ENCODE results near the gene TALDO1. TPM values are rescaled to one million over a fixed set of nuclear protein-coding genes. Genes with fewer than 3 reads are reported as not detected.
A peak's percentile ranks its signal among the peaks of the same experiment; 100 is the strongest.

TALDO1 gene
- total RNA-seq, 2 donors from 2014 or later, result 107 to 121 TPM

- no peak for DNase-seq
- no peak for ATAC-seq
- intact Hi-C loops (cut with DNase I), result no loop called here
Measured at GRCh38 chr11:709109-709997, 37.9 kb upstream of the TALDO1 start.

GRCh38 chr11:714436-714835, 32.8 kb upstream of the TALDO1 start:
- intact Hi-C loops (cut with DNase I), result no loop called here
- ATAC-seq (no peak), DNase-seq (no peak)

DNA sequence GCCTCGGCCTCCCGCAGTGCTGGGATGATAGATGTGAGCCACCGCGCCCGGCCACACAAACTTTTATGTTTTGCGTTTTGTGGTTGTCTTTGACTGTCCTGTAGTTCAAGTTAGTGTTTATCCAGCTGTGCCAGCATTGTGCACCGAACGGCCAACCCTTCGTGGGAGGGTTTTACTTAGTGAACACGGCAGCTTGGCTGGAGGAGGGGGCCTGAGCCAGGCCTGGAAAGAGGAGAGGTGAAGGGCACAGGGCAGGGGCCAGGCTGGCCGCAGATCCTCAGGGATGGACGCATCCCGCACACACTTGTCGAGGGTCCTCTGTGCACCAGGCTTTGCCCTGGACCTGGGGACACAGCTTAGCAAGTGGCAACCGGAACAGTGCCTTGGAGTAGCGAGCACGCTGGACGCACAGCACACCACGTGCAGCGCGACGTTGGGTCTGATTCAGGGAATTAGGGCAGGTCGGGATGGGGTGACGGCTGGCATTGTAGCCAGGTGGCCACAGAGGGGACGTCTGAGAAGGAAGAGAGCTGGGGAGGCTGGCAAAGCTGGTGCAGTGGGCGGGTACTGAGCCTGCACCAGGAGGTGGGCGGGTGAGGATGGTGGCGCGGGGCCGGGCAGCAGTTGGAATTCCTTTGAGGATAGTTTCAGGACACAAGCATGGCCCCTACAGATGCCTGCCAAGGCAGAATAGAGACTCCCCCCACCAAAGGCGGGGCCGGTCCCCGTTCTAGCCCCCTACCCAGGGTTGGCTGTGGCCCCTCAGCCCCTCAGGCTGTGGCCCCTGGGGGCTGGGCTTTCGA, 27.8 kb upstream of the TALDO1 start:
- ATAC-seq (no peak), DNase-seq (no peak)
- intact Hi-C loops (cut with DNase I), result loop anchor here (5.0 kb wide), 2 partner anchors 57 to 162 kb away; no protein-coding TSS in a partner anchor

DNA sequence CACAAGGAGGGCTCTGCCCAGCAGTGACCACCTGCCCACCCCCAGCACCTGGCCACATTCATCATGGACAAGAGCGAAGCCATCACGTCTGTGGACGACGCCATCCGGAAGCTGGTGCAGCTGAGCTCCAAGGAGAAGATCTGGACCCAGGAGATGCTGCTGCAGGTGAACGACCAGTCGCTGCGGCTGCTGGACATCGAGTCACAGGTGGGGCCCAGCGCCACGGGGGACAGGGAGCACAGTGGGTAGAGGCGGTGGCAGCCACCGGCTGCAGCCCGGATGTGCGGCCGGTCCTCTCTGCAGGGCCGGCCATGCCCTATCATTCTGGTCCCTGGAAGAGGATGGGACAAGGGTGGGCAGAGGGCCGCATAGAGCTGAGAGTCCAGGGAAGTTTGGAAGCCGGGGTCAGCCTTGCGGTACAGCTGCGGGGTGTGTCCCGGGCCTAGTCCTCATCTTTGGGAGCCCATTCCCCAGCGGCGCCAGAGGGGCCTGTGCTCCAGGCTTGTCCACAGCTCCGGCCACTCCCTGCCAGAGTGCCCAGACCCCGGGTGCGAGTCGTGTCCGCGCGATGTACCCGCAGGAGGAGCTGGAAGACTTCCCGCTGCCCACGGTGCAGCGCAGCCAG, 27.1 kb upstream of the TALDO1 start:
- ATAC-seq (no peak), DNase-seq (no peak)
- intact Hi-C loops (cut with DNase I), result loop anchor here (5.0 kb wide), 2 partner anchors 58 to 163 kb away; no protein-coding TSS in a partner anchor

GRCh38 chr11:720642-721246, 26.5 kb upstream of the TALDO1 start:
- intact Hi-C loops (cut with DNase I), result loop anchor here (5.0 kb wide), 2 partner anchors 58 to 163 kb away; no protein-coding TSS in a partner anchor
- peak in 1 of 2 donors; percentile 20 for ATAC-seq
- DNase-seq, result peak; percentile 59

DNA sequence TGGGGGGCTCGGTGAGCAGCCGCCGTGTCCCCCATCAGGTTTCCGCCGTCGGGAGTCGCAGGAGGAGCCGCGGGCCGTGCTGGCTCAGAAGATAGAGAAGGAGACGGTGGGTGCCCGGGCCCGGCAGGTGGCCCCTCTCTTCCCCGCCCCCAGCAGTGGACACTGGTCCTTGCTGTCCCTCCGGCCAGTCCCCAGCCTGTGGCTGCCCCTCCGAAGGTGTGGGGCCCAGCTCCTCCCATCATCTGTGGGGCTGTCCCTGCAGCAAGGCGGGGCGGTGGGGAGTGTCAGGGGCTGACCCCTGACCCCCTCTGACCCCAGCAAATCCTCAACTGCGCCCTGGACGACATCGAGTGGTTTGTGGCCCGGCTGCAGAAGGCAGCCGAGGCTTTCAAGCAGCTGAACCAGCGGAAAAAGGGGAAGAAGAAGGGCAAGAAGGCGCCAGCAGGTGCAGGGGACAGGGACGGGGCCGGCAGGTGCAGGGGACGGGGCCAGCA, 26.0 kb upstream of the TALDO1 start:
- ATAC-seq, result no peak
- intact Hi-C loops (cut with DNase I), result loop anchor here (5.0 kb wide), 2 partner anchors 59 to 164 kb away; no protein-coding TSS in a partner anchor
- DNase-seq, result no peak

GRCh38 chr11:721741-722345, 25.4 kb upstream of the TALDO1 start:
- DNase-seq (peak; percentile 43), ATAC-seq (no peak)
- intact Hi-C loops (cut with DNase I), result loop anchor here (5.0 kb wide), 2 partner anchors 60 to 165 kb away; no protein-coding TSS in a partner anchor

- intact Hi-C loops (cut with DNase I), result loop anchor here (5.0 kb wide), 2 partner anchors 60 to 165 kb away; no protein-coding TSS in a partner anchor
- DNase-seq, result no peak
- ATAC-seq, result no peak
Measured at GRCh38 chr11:722346-722811, 24.9 kb upstream of the TALDO1 start.

DNA sequence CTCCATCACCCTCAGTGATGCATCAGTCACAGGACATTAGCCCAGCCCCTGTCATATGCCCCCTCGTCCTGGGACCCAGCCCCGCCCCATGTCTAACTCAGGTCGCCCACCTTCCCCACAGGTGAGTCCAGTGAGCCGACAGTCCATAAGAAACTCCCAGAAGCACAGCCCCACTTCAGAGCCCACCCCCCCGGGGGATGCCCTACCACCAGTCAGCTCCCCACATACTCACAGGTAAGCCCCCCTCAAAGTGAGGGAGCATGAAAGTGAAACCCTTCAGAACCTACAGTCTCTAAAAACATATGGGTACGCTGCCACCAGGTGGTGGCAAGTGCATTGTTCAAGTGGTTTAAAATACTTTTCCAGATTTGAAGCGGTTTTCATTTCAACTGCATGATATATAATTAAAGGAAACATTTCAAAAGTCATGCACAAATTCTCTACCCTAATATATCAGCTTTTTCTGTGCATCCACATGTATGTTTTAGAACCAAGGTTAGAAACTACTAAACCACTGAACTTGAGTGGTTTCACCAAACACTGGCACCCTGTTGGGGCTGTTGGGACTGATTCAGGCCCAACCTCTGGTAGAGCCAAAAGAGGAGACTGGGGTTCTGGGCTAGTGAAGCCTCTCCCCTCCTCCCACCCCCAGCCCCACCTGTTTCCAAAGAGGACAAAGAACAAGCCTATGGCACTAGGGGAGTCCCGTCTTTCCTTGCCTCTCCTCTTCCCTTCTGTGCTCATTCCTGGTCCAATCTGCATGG, 24.0 kb upstream of the TALDO1 start:
- DNase-seq (peak; percentile 48), ATAC-seq (no peak)
- intact Hi-C loops (cut with DNase I), result loop anchor here (5.0 kb wide), 2 partner anchors 61 to 166 kb away; no protein-coding TSS in a partner anchor

GRCh38 chr11:724049-724777, 23.1 kb upstream of the TALDO1 start:
- ATAC-seq, result no peak
- intact Hi-C loops (cut with DNase I), result loop anchor here (5.0 kb wide), 2 partner anchors 62 to 167 kb away; no protein-coding TSS in a partner anchor

GRCh38 chr11:724778-725386, 22.4 kb upstream of the TALDO1 start:
- no peak for ATAC-seq
- peak; percentile 25 for DNase-seq
- intact Hi-C loops (cut with DNase I), result loop anchor here (5.0 kb wide), 2 partner anchors 63 to 168 kb away; no protein-coding TSS in a partner anchor

More at GRCh38 chr11:724049-724777, 23.1 kb upstream of the TALDO1 start:
- DNase-seq, result no peak

DNA sequence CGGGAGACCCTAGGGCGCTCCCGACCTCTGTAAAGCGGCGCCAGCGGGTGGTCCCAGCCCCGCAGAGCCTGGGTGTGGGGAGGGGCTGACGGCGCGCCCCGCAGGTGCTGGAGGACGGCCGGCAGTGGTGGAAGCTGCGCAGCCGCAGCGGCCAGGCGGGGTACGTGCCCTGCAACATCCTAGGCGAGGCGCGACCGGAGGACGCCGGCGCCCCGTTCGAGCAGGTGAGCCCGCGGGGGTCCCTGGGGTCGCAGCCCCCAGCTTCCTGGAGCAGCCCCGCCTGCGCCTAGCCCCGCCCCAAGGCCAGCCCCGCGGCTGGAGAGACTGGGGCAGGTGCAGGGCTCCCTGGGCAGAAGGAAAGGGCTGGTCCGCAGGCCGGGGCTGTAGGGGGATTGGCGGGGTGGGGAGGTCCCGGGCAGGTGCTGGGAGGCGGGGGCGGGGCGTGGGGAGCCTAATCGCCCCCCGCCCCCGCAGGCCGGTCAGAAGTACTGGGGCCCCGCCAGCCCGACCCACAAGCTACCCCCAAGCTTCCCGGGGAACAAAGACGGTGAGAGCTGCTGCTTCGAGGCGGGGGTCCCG, 21.6 kb upstream of the TALDO1 start:
- ATAC-seq (no peak), DNase-seq (no peak)
- intact Hi-C loops (cut with DNase I), result no loop called here

DNA sequence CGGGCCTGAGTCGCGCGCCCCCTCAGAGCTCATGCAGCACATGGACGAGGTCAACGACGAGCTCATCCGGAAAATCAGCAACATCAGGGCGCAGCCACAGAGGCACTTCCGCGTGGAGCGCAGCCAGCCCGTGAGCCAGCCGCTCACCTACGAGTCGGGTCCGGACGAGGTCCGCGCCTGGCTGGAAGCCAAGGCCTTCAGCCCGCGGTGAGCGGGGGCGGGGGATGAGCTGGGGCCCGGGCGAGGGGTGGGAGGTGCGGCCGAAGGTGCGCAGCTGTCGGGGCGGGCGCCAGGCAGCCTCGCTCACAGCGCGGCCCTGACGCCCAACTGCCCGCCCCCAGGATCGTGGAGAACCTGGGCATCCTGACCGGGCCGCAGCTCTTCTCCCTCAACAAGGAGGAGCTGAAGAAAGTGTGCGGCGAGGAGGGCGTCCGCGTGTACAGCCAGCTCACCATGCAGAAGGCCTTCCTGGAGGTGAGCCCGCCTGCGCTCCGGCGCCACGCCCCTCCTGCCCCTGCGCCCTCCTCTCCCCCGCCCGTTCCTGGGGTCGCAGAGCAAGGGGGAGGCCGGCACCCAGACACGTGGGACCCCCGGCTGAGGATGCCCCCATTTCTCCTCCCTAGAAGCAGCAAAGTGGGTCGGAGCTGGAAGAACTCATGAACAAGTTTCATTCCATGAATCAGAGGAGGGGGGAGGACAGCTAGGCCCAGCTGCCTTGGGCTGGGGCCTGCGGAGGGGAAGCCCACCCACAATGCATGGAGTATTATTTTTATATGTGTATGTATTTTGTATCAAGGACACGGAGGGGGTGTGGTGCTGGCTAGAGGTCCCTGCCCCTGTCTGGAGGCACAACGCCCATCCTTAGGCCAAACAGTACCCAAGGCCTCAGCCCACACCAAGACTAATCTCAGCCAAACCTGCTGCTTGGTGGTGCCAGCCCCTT, 20.7 kb upstream of the TALDO1 start:
- ATAC-seq (peak; percentile 9 to 44), DNase-seq (peak; percentile 52)
- intact Hi-C loops (cut with DNase I), result no loop called here

- no peak for DNase-seq
- intact Hi-C loops (cut with DNase I), result no loop called here
- no peak for ATAC-seq
Measured at GRCh38 chr11:727281-727701, 20.0 kb upstream of the TALDO1 start.
